Skeletal muscle satellite cell (primary cell): ENCODE measurements around the gene IL6ST.
"Not testable (repeated sequence)": the region's sequence is repeated elsewhere in the genome, so short reads cannot be mapped to it uniquely, and the experiment has no call there.

ENCODE experiments used
- H3K27me3 ChIP-seq: 2 replicates; pipeline ENCODE4 v1.7.0; 2013; ENCODE audit warnings: low read length; ENCODE audit not compliant: control insufficient read depth, insufficient read depth
- H3K36me3 ChIP-seq: 2 replicates; pipeline ENCODE4 v1.7.0; 2013; ENCODE audit warnings: mild to moderate bottlenecking, control low read depth, low read length; ENCODE audit not compliant: insufficient read depth
- H3K4me1 ChIP-seq: 2 replicates; pipeline ENCODE4 v1.7.0; 2013; ENCODE audit warnings: low read length; ENCODE audit not compliant: control insufficient read depth, insufficient read depth
- H3K4me2 ChIP-seq: 2 replicates; pipeline ENCODE4 v1.7.0; 2013; ENCODE audit warnings: mild to moderate bottlenecking, low read length
- H3K4me3 ChIP-seq: 2 replicates; pipeline ENCODE4 v1.7.0; 2013; ENCODE audit warnings: low read length
- H3K9ac ChIP-seq: 2 replicates; pipeline ENCODE4 v1.7.0; 2013; ENCODE audit warnings: mild to moderate bottlenecking, low read depth, low read length, moderate library complexity
- H3K9me3 ChIP-seq: replicated peaks from 2 replicates; pipeline ENCODE4 v1.7.0; 2013; ENCODE audit warnings: mild to moderate bottlenecking, control low read depth, low read length

Gene IL6ST

GRCh38 chr5:56003679-56004078 is 8.9 kb upstream of the IL6ST start:
- Histone ChIP-seq H3K9me3 (no peaks in the 10 kb centered on the region), H3K27me3 (no peaks in the 10 kb centered on the region), H3K4me1 (peaks cover 20% of the 10 kb centered on the region), H3K36me3 (no peaks in the 10 kb centered on the region), H3K4me3 (no peak overlapping the region), H3K9ac (peak overlapping the region; percentile 3), H3K4me2 (peak overlapping the region; percentile 7)

GRCh38 chr5:56003179-56003578 is 8.4 kb upstream of the IL6ST start:
- Histone ChIP-seq H3K9ac (peak overlapping the region; percentile 3), H3K36me3 (no peaks in the 10 kb centered on the region), H3K27me3 (no peaks in the 10 kb centered on the region), H3K4me3 (no peak overlapping the region), H3K4me2 (peak overlapping the region; percentile 7), H3K9me3 (no peaks in the 10 kb centered on the region), H3K4me1 (peaks cover 24% of the 10 kb centered on the region)

DNA sequence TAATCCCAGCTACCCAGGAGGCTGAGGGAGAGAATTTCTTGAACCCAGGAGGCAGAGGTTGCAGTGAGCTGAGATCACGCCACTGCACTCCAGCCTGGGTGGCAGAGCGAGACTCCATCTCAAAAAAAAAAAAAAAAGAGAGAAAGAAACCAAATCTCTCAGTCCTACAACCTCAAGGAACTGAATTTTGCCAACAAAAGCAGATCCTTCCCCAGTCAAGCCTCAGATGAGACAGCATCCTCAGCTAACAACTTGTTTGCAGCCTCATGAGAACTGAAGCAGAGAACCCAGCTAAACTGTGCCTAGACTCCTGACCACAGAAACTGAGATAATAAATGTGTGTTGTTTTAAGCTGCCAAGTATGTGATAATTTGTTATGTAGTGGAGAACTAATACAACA is 7.5 kb upstream of the IL6ST start:
- Histone ChIP-seq H3K4me3 (no peak overlapping the region), H3K4me1 (peaks cover 33% of the 10 kb centered on the region), H3K4me2 (no peak overlapping the region), H3K9me3 (no peaks in the 10 kb centered on the region), H3K9ac (no peak overlapping the region), H3K27me3 (no peaks in the 10 kb centered on the region), H3K36me3 (no peaks in the 10 kb centered on the region)

GRCh38 chr5:56000221-56000620 is 5.5 kb upstream of the IL6ST start:
- H3K36me3 ChIP-seq: not testable (repeated sequence)

GRCh38 chr5:55998966-55999365 is 4.2 kb upstream of the IL6ST start:
- Histone ChIP-seq H3K36me3 (no peaks in the 10 kb centered on the region), H3K27me3 (no peaks in the 10 kb centered on the region), H3K4me3 (no peak overlapping the region), H3K4me2 (no peak overlapping the region), H3K9me3 (no peaks in the 10 kb centered on the region), H3K9ac (no peak overlapping the region), H3K4me1 (peaks cover 46% of the 10 kb centered on the region)

More at GRCh38 chr5:56000221-56000620, 5.5 kb upstream of the IL6ST start:
- H3K9me3 ChIP-seq, H3K9ac ChIP-seq, H3K4me3 ChIP-seq, H3K4me2 ChIP-seq, H3K27me3 ChIP-seq: not testable (repeated sequence)
- H3K4me1 ChIP-seq: peaks cover 46% of the 10 kb centered on the region

- Histone ChIP-seq H3K4me2 (no peak overlapping the region), H3K36me3 (no peaks in the 10 kb centered on the region), H3K9ac (no peak overlapping the region), H3K9me3 (no peaks in the 10 kb centered on the region), H3K27me3 (no peaks in the 10 kb centered on the region), H3K4me1 (peaks cover 34% of the 10 kb centered on the region), H3K4me3 (no peak overlapping the region)
Measured at GRCh38 chr5:55997742-55998351, 3.1 kb upstream of the IL6ST start.

- Histone ChIP-seq H3K9ac (peak overlapping the region; percentile 96), H3K9me3 (no peaks in the 10 kb centered on the region), H3K4me3 (peak overlapping the region; percentile 88), H3K4me1 (peaks cover 48% of the 10 kb centered on the region), H3K27me3 (no peaks in the 10 kb centered on the region), H3K36me3 (no peaks in the 10 kb centered on the region), H3K4me2 (peak overlapping the region; percentile 88)
Measured at GRCh38 chr5:55994998-55995914, 493 bp upstream of the IL6ST start.

DNA sequence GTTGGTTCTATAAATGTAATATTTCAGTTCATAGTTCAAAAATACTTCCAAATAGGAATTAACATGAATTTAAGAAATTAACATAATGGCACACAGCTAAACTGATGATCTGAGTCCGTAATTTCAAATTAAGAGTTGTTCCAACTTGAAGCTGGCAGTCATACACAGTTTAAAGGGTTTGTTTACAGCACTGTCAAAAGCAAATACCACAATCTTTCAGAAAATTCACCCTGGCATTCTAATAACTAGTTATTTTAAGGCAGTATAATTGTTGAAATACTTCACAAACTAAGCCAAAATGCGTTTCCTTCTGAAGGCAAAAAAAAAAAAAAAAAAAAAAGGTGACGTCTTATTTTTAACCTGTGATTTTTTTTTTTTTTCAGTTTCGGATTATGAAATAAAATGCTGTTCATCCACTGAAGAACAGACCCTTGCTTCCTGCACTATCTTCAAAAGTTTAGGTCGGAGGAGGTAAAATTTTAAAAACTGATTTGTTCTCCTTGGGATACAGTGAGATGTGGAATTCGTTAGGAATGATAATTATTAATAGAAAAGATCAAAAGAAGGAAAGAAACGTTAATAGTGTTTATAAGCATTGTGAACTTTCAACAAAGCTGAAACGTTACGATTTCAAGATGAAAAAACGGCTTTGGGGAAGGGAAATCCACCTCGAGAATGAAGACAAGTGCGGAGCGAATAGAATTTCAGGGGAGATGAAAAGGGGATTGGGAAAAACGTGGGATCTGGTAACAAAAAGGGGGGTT is 850 bp downstream of the IL6ST start:
- Histone ChIP-seq H3K4me2 (peak overlapping the region; percentile 85), H3K27me3 (no peaks in the 10 kb centered on the region), H3K4me3 (peak overlapping the region; percentile 88), H3K9me3 (no peaks in the 10 kb centered on the region), H3K9ac (peak overlapping the region; percentile 96), H3K4me1 (peaks cover 58% of the 10 kb centered on the region), H3K36me3 (no peaks in the 10 kb centered on the region)

DNA sequence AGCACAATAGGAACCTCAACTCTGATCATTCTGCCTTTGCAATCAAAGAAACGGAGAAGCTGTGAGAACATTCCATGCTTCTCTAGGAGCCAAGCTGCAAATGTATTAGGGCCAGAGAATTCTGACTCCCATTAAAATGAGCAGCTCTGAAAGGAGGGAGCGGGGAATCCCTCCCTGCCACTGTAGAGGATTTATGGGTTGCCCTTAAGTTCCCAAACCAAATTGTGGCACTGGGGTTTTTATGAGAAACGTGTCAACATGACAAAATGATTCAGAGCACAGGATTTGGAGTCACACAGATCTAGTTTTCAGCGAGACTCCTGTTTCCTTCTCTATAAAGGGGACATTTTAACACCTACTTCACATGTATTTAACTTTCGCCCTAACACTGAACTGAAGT is 1.8 kb downstream of the IL6ST start:
- Histone ChIP-seq H3K9me3 (no peaks in the 10 kb centered on the region), H3K4me2 (peak overlapping the region; percentile 85), H3K4me1 (peaks cover 52% of the 10 kb centered on the region), H3K27me3 (no peaks in the 10 kb centered on the region), H3K9ac (peak overlapping the region; percentile 96), H3K4me3 (peak overlapping the region; percentile 88), H3K36me3 (no peaks in the 10 kb centered on the region)

DNA sequence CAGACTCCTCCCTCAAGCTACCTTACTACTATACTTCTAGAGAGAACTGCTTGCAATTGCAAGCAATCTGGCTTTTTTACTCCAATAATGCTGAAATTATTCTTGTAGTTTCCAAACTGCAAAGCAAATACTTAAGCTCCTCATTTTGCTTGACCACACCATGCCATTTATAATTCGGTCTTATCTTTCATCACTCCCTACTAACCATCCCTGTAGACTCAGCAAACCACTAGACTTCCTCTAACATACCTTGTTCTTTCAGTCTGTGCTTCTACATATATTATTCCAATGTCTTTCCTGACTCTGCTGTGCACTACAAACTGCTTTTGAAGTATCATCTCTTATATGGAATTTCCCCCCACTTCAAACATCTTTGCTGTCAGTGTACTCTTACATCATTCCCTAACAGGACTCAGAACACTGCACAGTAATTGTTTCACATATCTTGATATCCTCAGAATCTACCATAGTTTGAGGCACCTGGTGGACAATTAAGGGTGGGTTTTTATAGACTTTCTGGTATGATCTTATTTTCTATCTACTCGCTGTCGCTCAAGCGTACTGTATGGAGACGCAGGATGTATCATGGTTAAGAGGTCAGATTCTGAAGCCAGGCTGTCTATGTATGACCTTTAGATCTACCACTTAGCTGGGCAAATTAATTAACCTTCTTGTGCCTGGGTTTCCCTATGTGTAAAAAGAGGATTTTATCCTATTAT is 2.8 kb downstream of the IL6ST start:
- Histone ChIP-seq H3K4me1 (peaks cover 42% of the 10 kb centered on the region), H3K9ac (peak overlapping the region; percentile 96), H3K4me3 (peak overlapping the region; percentile 88)

DNA sequence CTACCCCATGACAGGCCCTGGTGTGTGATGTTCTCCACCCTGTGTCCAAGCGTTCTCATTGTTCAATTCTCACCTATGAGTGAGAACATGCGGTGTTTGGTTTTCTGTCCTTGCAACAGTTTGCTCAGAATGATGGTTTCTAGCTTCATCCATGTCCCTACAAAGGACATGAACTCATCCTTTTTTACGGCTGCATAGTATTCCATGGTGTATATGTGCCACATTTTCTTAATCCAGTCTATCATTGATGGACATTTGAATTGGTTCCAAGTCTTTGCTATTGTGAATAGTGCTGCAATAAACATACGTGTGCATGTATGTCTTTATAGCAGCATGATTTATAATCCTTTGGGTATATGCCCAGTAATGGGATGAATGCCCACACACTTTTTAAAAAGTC is 3.9 kb downstream of the IL6ST start:
- peaks cover 32% of the 10 kb centered on the region for H3K4me1 ChIP-seq
- peak overlapping the region; percentile 85 for H3K4me2 ChIP-seq
- H3K36me3 ChIP-seq: peaks cover 14% of the 10 kb centered on the region
- H3K27me3 ChIP-seq, H3K9me3 ChIP-seq, H3K4me3 ChIP-seq, H3K9ac ChIP-seq: not testable (repeated sequence)

More for the DNA sequence above, 2.8 kb downstream of the IL6ST start:
- Histone ChIP-seq H3K27me3 (no peaks in the 10 kb centered on the region), H3K36me3 (peaks cover 4% of the 10 kb centered on the region), H3K9me3 (no peaks in the 10 kb centered on the region), H3K4me2 (peak overlapping the region; percentile 85)
